Lung (tissue), 12 donors: ENCODE results near the gene AKR1C8. TPM values are rescaled to one million over a fixed set of nuclear protein-coding genes. Genes with fewer than 3 reads are reported as not detected.
"Not testable (repeated sequence)": the region's sequence is repeated elsewhere in the genome, so short reads cannot be mapped to it uniquely, and the experiment has no call there.

ENCODE experiments used
- ATAC-seq: fragments of 200-7000 bp; cut with Tn5 transposase; one replicate; pipeline ENCODE4 v1.9.1; 2020; ENCODE audit warnings: moderate number of reproducible peaks; ENCODE audit not compliant: insufficient read depth, low FRiP score
- DNase-seq, 3 donors: peaks; one replicate each; pipeline ENCODE4 v3.0.0-alpha.2; 2013 to 2017
- H3K27ac ChIP-seq, 2 donors: one replicate each; pipeline ENCODE4 v1.5.1; 2013; ENCODE audit warnings: mild to moderate bottlenecking in 2 of 2, moderate library complexity in 2 of 2, control low read depth in 1 of 2, inconsistent platforms in 1 of 2, low read depth in 1 of 2, low read length in 1 of 2
- H3K27me3 ChIP-seq, 3 donors: one replicate each; pipeline ENCODE4 v1.5.1; 2013; ENCODE audit warnings: low read length in 2 of 3; ENCODE audit not compliant: control insufficient read depth in 3 of 3, insufficient read depth in 3 of 3
- H3K36me3 ChIP-seq, 4 donors: one replicate each; pipeline ENCODE4 v1.5.1; 2013; ENCODE audit warnings: low read length in 4 of 4, mild to moderate bottlenecking in 1 of 4, moderate library complexity in 1 of 4; ENCODE audit not compliant: control insufficient read depth in 4 of 4, insufficient read depth in 4 of 4
- H3K4me1 ChIP-seq, 5 donors: one replicate each; pipeline ENCODE4 v1.5.1; 2013; ENCODE audit warnings: low read length in 5 of 5, mild to moderate bottlenecking in 2 of 5, moderate library complexity in 1 of 5; ENCODE audit not compliant: control insufficient read depth in 5 of 5, insufficient read depth in 5 of 5
- H3K4me3 ChIP-seq: one replicate; pipeline ENCODE4 v1.5.1; 2013; ENCODE audit warnings: mild to moderate bottlenecking, control low read depth, moderate library complexity
- H3K9ac ChIP-seq, 2 donors: one replicate each; pipeline ENCODE4 v1.5.1; 2013; ENCODE audit warnings: low read length in 2 of 2, control low read depth in 1 of 2; ENCODE audit not compliant: insufficient read depth in 1 of 2
- H3K9me3 ChIP-seq, 4 donors: one replicate each; pipeline ENCODE4 v1.5.1; 2013; ENCODE audit warnings: low read length in 3 of 4, mild to moderate bottlenecking in 1 of 4, moderate library complexity in 1 of 4; ENCODE audit not compliant: control insufficient read depth in 4 of 4, insufficient read depth in 3 of 4
- WGBS, 2 donors: extraction: QIAGEN DNeasy Blood & Tissue Kit; methylation state at CpG; one replicate each; pipeline ENCODE4 v1.1.7; 2013; 5-methylcytosine and 5-hydroxymethylcytosine counted together
- polyA plus RNA-seq, 2 donors: library from polyadenylated mRNA; stranded (reverse); fragments of 200-250 nt; gene quantifications; one replicate each; pipeline ENCODE4 v1.2.1, GENCODE V29; 2013
- total RNA-seq, 2 donors: library from RNA; depleted of rRNA in 1 of 2; stranded (reverse); fragments of >200 nt in 1 of 2; gene quantifications; one replicate each; pipeline ENCODE4 v1.2.1, GENCODE V29; 2014 to 2021
- TF ChIP-seq, protein P1 (sequence below): IDR thresholded peaks from 2 replicates; pipeline ENCODE4 v1.5.1; 2012; ENCODE audit warnings: mild to moderate bottlenecking; ENCODE audit errors: control extremely low read depth, extremely low read depth
- donor health status: control.
- donor health status: control.
- donor health status: Bipolar disorder and iron deficiency.
- donor health status: healthy.
- donor health status: DM: yes; HTN: yes; CAD: no.

Gene AKR1C8
- total and polyA plus RNA-seq, 4 donors = 0.03 to 0.46 (median 0.18) TPM; not detected in 1

DNA sequence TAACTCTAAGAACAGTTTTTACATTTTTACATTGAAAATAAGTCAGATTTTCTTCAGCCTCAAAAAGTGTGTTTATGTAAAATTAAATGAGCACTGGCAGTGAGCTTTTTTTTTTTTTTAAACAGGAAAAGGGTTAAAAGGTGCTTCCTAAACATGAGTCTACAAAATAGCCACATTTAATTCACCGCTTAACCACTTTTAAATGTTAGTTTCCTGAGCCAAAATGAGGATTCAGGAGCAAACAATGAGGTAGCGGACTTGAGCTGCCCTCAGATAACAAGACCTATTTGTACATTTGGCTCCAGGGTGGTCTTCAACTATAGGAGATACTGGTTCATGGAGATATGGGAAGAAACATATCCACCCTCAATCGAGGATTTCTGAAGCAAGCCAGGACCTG is 67.9 kb downstream of the AKR1C8 start:
- Histone ChIP-seq H3K9me3 (no peaks in the 10 kb centered on the region), H3K27me3 (no peaks in the 10 kb centered on the region), H3K36me3 (no peaks in the 10 kb centered on the region), H3K27ac (no peak overlapping the region), H3K4me3 (no peak overlapping the region), H3K4me1 (no peaks in the 10 kb centered on the region), H3K9ac (no peak overlapping the region)
- no peak for ATAC-seq
- TF ChIP-seq, protein P1, sequence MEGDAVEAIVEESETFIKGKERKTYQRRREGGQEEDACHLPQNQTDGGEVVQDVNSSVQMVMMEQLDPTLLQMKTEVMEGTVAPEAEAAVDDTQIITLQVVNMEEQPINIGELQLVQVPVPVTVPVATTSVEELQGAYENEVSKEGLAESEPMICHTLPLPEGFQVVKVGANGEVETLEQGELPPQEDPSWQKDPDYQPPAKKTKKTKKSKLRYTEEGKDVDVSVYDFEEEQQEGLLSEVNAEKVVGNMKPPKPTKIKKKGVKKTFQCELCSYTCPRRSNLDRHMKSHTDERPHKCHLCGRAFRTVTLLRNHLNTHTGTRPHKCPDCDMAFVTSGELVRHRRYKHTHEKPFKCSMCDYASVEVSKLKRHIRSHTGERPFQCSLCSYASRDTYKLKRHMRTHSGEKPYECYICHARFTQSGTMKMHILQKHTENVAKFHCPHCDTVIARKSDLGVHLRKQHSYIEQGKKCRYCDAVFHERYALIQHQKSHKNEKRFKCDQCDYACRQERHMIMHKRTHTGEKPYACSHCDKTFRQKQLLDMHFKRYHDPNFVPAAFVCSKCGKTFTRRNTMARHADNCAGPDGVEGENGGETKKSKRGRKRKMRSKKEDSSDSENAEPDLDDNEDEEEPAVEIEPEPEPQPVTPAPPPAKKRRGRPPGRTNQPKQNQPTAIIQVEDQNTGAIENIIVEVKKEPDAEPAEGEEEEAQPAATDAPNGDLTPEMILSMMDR = no peak
- DNase-seq = no peak
- WGBS, 2 donors = 36 to 44% methylated on average over 3 of the region's 3 CpGs

- Histone ChIP-seq H3K27me3 (no peaks in the 10 kb centered on the region), H3K27ac (no peak overlapping the region), H3K4me1 (no peaks in the 10 kb centered on the region), H3K36me3 (no peaks in the 10 kb centered on the region), H3K4me3 (no peak overlapping the region), H3K9ac (no peak overlapping the region), H3K9me3 (no peaks in the 10 kb centered on the region)
- 47 to 74% methylated on average over 5 of the region's 5 CpGs for WGBS, 2 donors
- DNase-seq = no peak
- TF ChIP-seq, protein P1 = no peak
- ATAC-seq = no peak
Measured at GRCh38 chr10:5116621-5117020, 68.3 kb downstream of the AKR1C8 start.

GRCh38 chr10:5109861-5110260 is 75.1 kb downstream of the AKR1C8 start:
- not testable (repeated sequence) for H3K9me3 ChIP-seq, H3K27me3 ChIP-seq, H3K36me3 ChIP-seq, H3K4me3 ChIP-seq, ATAC-seq, H3K27ac ChIP-seq, DNase-seq, H3K9ac ChIP-seq, H3K4me1 ChIP-seq
- 90 to 93% methylated on average over 8 to 12 of the region's 12 CpGs for whole genome bisulfite sequencing, 2 donors

GRCh38 chr10:5108658-5109416 is 76.1 kb downstream of the AKR1C8 start:
- ATAC-seq (no peak), DNase-seq (no peak)
- 46 to 57% methylated on average over 3 of the region's 3 CpGs for WGBS, 2 donors
- Histone ChIP-seq H3K9me3 (peaks cover 0 to 2% (median 0%) of the 10 kb centered on the region in 4 donors), H3K36me3 (peaks cover 0 to 5% (median 0%) of the 10 kb centered on the region in 4 donors), H3K4me1 (no peaks in the 10 kb centered on the region), H3K27me3 (no peaks in the 10 kb centered on the region), H3K27ac (no peak overlapping the region), H3K9ac (no peak overlapping the region), H3K4me3 (no peak overlapping the region)
- TF ChIP-seq, protein P1 = no peak
